Gastroesophageal sphincter (tissue), 4 donors: ENCODE data around the gene TBC1D32. TPM values are rescaled to one million over a fixed set of nuclear protein-coding genes. Genes with fewer than 3 reads are reported as not detected.
"Not testable (repeated sequence)": the region's sequence is repeated elsewhere in the genome, so short reads cannot be mapped to it uniquely, and the experiment has no call there.

Experiments
- ATAC-seq: fragments of 150-250 bp; one replicate; pipeline ENCODE4 v1.9.1; 2016; ENCODE audit warnings: mild to moderate bottlenecking, moderate library complexity
- H3K27ac ChIP-seq, 4 donors: fragments of 200-600 bp; sonication (generic) in 3 of 4; 1 replicate in 3 of 4; 2 replicates in 1 of 4; pipeline ENCODE4 v1.5.1; 2016 to 2019
- H3K27me3 ChIP-seq: fragments of 200-600 bp; sonication (generic); one replicate; pipeline ENCODE4 v1.5.1; 2019
- H3K36me3 ChIP-seq, 2 donors: fragments of 200-600 bp; sonication (generic); one replicate each; pipeline ENCODE4 v1.5.1; 2019; ENCODE audit warnings: control low read depth in 1 of 2
- H3K4me1 ChIP-seq, 3 donors: fragments of 200-600 bp; sonication (generic); 1 replicate in 2 of 3; 2 replicates in 1 of 3; pipeline ENCODE4 v1.5.1; 2016 to 2019; ENCODE audit warnings: control low read depth in 2 of 3
- H3K4me3 ChIP-seq, 2 donors: fragments of 200-600 bp; sonication (generic); one replicate each; pipeline ENCODE4 v1.5.1; 2019; ENCODE audit warnings: mild to moderate bottlenecking in 1 of 2, moderate library complexity in 1 of 2
- H3K9me3 ChIP-seq, 3 donors: fragments of 200-600 bp; sonication (generic); one replicate each; pipeline ENCODE4 v1.5.1; 2017 to 2019; ENCODE audit warnings: control low read depth in 2 of 3
- EP300 ChIP-seq: sonication (generic); formaldehyde crosslinking; IDR thresholded peaks from one replicate; pipeline ENCODE4 v1.6.1; 2017; ENCODE audit warnings: antibody characterized with exemption, mild to moderate bottlenecking
- POLR2A ChIP-seq, 2 donors: fragments of 450-650 bp; IDR thresholded peaks; one replicate each; pipeline ENCODE4 v1.6.1; 2017; ENCODE audit warnings: antibody characterized with exemption in 2 of 2, mild to moderate bottlenecking in 2 of 2, moderate library complexity in 1 of 2
- POLR2AphosphoS5 ChIP-seq: sonication (generic); formaldehyde crosslinking; IDR thresholded peaks from one replicate; pipeline ENCODE4 v1.6.1; 2017; ENCODE audit warnings: antibody characterized with exemption
- WGBS, 2 donors: methylation state at CpG; one replicate each; pipeline ENCODE4 v1.1.5; 2018; ENCODE audit warnings: low coverage in 1 of 2; 5-methylcytosine and 5-hydroxymethylcytosine counted together
- small RNA-seq, 4 donors: library from RNA; depleted of rRNA; stranded (forward); fragments of <200 nt; gene quantifications; one replicate each; pipeline ENCODE3, GENCODE V24; 2016
- total RNA-seq, 4 donors: library from RNA; depleted of rRNA; stranded (reverse); fragments of >200 nt; gene quantifications; one replicate each; pipeline ENCODE4 v1.1.0, GENCODE V29; 2016
- TF ChIP-seq, protein P1 (sequence below), 4 experiments: fragments of 200-600 bp in 2 of 4; fragments of 450-650 bp in 2 of 4; sonication (generic) in 1 of 4; IDR thresholded peaks; one replicate each; pipeline ENCODE4 v1.5.1; 2017 to 2019; ENCODE audit warnings: antibody characterized with exemption in 4 of 4, mild to moderate bottlenecking in 2 of 4, moderate library complexity in 2 of 4

The TBC1D32 gene
- total RNA-seq, 4 donors from 2014 or later = 1.7 to 9.7 (median 3.7) TPM

GRCh38 chr6:121043211-121043610 is 291.1 kb downstream of the TBC1D32 start:
- ATAC-seq, H3K4me1 ChIP-seq, H3K27ac ChIP-seq, H3K9me3 ChIP-seq, H3K36me3 ChIP-seq, H3K4me3 ChIP-seq, H3K27me3 ChIP-seq: not testable (repeated sequence)
- WGBS, 2 donors = 76 to 82% methylated on average over 4 to 6 of the region's 6 CpGs

DNA sequence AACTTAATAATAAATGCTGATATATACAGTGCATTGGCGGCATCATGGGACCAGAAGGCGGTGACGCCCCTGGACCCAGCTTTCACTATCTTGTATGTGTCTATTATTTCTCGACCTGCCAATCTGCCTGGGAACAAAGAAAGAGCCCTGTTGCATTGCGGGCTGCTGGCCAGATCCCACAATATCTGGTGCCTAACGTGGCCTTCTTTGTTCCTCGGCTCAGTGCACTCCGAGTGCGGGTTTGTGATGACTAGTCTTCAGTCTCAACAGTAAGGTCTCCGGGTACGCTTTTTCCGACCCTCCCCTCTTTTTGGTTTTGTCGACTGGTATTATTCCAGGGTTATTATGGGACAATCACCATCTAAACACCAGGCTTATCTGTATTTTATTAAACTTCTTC is 291.5 kb downstream of the TBC1D32 start:
- H3K9me3 ChIP-seq = no peaks in the 10 kb centered on the region
- no peaks in the 10 kb centered on the region for H3K36me3 ChIP-seq
- H3K4me3 ChIP-seq = no peak overlapping the region
- TF ChIP-seq EP300 (no peak), POLR2AphosphoS5 (no peak), POLR2A (IDR thresholded peaks at IDR 0.05) (no peak)
- TF ChIP-seq, protein P1, sequence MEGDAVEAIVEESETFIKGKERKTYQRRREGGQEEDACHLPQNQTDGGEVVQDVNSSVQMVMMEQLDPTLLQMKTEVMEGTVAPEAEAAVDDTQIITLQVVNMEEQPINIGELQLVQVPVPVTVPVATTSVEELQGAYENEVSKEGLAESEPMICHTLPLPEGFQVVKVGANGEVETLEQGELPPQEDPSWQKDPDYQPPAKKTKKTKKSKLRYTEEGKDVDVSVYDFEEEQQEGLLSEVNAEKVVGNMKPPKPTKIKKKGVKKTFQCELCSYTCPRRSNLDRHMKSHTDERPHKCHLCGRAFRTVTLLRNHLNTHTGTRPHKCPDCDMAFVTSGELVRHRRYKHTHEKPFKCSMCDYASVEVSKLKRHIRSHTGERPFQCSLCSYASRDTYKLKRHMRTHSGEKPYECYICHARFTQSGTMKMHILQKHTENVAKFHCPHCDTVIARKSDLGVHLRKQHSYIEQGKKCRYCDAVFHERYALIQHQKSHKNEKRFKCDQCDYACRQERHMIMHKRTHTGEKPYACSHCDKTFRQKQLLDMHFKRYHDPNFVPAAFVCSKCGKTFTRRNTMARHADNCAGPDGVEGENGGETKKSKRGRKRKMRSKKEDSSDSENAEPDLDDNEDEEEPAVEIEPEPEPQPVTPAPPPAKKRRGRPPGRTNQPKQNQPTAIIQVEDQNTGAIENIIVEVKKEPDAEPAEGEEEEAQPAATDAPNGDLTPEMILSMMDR (IDR thresholded peaks at IDR 0.05) = no peak
- no peak overlapping the region for H3K27ac ChIP-seq
- H3K27me3 ChIP-seq = no peaks in the 10 kb centered on the region
- H3K4me1 ChIP-seq = no peaks in the 10 kb centered on the region
- WGBS, 2 donors = 93 to 96% methylated on average over 12 to 13 of the region's 13 CpGs
- no peak for ATAC-seq

- 41 to 46% methylated on average over 3 of the region's 3 CpGs for WGBS, 2 donors
- no peak for ATAC-seq
- Histone ChIP-seq H3K4me3 (no peak overlapping the region), H3K36me3 (no peaks in the 10 kb centered on the region), H3K9me3 (no peaks in the 10 kb centered on the region), H3K27ac (no peak overlapping the region), H3K27me3 (no peaks in the 10 kb centered on the region), H3K4me1 (no peaks in the 10 kb centered on the region)
- TF ChIP-seq POLR2AphosphoS5 = no peak
- no peak for TF ChIP-seq EP300
Measured at GRCh38 chr6:121040831-121041230, 293.4 kb downstream of the TBC1D32 start.

GRCh38 chr6:121033091-121033490 is 301.2 kb downstream of the TBC1D32 start:
- no peaks in the 10 kb centered on the region for H3K36me3 ChIP-seq
- 74 to 87% methylated on average over 3 of the region's 3 CpGs for WGBS, 2 donors
- no peak overlapping the region for H3K4me3 ChIP-seq
- H3K9me3 ChIP-seq = no peaks in the 10 kb centered on the region
- no peak overlapping the region for H3K27ac ChIP-seq
- no peaks in the 10 kb centered on the region for H3K4me1 ChIP-seq
- no peaks in the 10 kb centered on the region for H3K27me3 ChIP-seq
- ATAC-seq = no peak
- TF ChIP-seq, protein P1 (IDR thresholded peaks at IDR 0.05) = no peak
- no peak for TF ChIP-seq POLR2AphosphoS5
- TF ChIP-seq EP300 = no peak
- no peak for TF ChIP-seq POLR2A (IDR thresholded peaks at IDR 0.05)

- H3K4me1 ChIP-seq = no peaks in the 10 kb centered on the region
- H3K36me3 ChIP-seq = no peaks in the 10 kb centered on the region
- no peak overlapping the region for H3K4me3 ChIP-seq
- 13 to 20% methylated on average over 1 of the region's 1 CpG for WGBS, 2 donors
- TF ChIP-seq EP300 = no peak
- no peak for TF ChIP-seq POLR2AphosphoS5
- no peak for TF ChIP-seq POLR2A (IDR thresholded peaks at IDR 0.05)
- TF ChIP-seq, protein P1 (IDR thresholded peaks at IDR 0.05) = no peak
- no peak for ATAC-seq
- H3K9me3 ChIP-seq = no peaks in the 10 kb centered on the region
- H3K27ac ChIP-seq = no peak overlapping the region
- no peaks in the 10 kb centered on the region for H3K27me3 ChIP-seq
Measured at GRCh38 chr6:121032268-121033006, 301.8 kb downstream of the TBC1D32 start.

Small RNAs within 50 kb of the gene (small RNA-seq; reads per million reads assigned to genes)
- gene RF00019 (0 reads per million in 4 donors), gene RNU6-1286P (0 reads per million in 4 donors)

Other genes starting within 250 kb of the TBC1D32 start
- gene GJA1, start 101.2 kb upstream of the TBC1D32 start, total RNA-seq = 100 to 1,000 TPM; 134 to 468 (median 297) TPM